CD4-positive, alpha-beta T cell treated with Interleukin-6 at 100 ng/mL for 8 hours (primary cell): ENCODE measurements around the gene NFATC4.
A peak's percentile ranks its signal among the peaks of the same experiment; 100 is the strongest.
"Not testable (repeated sequence)": the region's sequence is repeated elsewhere in the genome, so short reads cannot be mapped to it uniquely, and the experiment has no call there.

Source experiments
- DNase-seq: peaks from one replicate; pipeline ENCODE4 v3.0.0-alpha.2; 2020; ENCODE audit warnings: mixed read lengths, low spot score

The NFATC4 gene

DNA sequence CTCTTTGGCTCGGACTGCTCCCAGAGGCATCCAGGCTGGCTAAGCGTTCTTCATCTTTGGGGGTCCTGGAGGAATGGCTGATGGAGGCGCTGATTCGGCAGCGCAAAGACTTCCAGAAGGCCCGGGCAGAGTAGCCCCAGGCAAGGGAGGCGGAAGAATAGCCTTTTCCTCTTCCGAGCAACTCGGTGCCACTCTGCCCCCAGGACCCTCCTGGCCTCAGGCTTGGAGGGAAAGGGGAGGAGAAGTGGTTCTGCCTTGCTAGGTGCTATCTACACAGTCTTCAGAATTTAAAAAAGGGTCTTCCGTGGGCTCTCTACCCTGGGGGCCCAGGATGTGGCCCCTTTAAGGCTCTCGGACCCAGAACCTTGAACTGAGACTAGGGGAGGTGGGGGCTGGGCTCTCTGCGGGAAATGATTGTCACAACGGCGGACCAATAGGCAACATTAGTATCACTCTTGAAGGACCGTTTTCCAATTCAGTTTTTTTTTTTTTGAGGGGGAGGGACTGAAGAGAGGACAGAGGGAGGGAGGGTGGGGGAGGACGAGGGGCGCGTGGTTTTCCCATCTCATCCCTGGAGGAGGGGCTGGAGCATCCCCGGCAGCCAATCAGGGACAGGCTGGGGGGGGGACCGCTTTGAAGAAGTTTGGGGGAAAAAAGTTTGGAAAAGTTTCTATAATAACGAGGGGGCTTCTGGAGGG is at the start of gene NFATC4:
NFATC4 (plus strand) TSS at position 671 of the 698 bp plus-strand sequence. CDS start 157 bp downstream, outside the sequence.
- no peak for DNase-seq

DNA sequence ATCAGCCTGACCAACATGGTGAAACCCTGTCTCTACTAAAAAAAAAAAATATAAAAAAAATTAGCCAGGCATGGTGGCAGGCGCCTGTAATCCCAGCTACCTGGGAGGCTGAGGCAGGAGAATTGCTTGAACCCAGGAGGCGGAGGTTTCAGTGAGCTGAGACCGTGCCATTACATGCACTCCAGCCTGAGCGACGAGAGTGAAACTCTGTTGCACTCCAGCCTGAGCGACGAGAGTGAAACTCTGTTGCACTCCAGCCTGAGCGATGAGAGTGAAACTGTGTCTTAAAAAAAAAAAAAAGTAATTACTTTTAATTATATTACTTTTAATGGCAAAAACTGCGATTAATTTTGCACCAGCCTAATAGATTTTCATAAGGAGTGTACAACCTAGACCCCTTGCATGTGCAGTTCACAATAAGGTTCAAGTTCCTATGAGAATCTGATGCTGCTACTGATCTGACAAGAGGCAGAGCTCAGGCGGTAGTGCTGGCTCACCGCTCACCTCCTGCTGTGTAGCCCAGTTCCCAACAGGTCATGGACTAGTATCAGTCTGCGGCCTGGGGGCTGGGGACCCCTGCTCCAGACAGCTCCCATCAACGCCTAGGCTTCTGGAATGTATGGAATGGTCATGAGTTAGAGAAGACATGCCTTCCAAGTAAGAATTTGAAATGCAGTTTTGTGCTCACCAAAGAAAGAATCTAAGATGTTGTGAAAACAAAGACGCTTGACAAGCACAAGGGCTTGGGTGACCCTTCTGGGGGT is 46.6 kb upstream of the NFATC4 start:
- DNase-seq, result no peak

DNA sequence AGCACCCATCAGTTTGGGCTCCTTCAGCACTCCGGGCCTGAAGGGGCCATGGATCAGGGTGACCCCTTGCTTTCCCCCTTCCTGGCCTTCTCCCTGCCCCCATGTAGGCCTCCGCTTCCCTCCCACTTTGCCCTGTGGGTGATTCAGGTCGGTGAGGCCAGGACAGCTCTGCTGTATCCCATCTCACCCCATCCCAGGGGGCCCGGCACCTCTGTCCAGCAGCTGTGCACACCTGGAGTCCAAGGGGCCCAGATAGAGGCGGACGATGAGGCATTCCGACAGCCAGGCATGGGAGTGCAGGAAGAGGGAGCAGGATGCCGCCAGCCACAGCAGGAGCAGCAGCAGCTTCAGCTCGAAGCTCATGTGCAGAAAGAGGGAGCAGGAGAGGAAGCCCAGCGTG is 45.3 kb upstream of the NFATC4 start:
- DNase-seq, result no peak

DNA sequence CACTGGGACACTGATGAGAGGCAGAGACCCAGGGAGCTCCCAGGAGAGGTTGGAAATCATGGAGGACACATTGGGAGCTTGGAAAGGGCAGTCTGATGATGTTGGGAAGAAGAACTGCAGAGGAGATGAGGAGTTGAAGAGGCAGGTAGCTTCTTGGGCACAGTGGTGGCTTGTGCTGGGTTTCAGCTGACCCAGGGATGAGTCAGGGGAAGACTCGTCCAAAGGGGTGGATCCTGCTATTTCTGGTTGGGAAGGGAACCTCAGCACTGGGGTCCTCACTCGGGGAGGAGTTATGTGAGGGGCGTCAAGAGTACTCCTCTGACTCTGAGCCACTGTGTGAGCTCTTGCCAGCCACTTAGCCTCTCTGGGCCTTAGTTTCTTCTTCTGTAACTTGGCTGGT is 44.6 kb upstream of the NFATC4 start:
- no peak for DNase-seq

DNA sequence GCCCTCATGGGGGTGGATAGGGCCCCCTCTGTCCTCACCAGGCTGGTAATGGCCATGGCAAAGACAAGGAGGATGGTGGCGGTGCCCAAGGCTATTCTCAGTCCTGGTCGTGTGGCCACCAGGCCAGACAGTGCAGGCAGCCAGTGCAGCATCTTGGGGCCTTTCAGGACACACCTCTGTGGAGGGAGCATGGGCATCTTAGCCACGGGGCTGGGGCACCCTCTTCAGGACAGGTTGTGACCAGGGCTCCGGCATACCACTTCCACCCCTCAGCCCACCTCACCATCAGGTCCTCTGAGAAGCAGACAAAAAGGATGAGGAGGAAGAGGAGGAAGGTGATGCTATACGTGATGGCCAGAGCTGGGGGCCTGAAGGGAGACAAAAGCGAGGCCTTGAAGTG is 44.0 kb upstream of the NFATC4 start:
- DNase-seq, result no peak

DNA sequence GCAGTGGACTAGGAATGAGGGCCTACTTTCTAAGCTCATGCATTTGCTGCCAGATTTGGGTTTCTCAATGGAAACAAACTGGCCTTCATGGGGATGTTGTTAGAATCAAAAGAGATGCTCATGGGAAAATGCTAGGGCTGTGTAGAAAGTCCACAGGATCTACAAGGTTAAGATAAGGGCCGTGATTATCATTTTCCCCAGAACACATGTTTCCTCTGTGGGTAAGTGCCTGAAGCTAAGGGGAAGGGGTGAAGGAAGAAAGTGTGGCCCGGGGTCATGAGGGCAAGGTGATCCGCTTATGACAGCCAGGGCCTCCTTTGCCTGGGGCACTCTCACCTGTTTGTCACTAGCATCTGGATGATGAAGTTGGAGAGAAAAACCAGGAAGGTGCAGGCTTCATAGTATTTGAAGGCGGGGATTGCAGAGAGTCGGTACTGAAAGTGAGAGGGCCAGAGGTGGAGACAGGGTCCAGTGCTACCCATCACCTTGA is 42.9 kb upstream of the NFATC4 start:
- DNase-seq, result no peak

DNA sequence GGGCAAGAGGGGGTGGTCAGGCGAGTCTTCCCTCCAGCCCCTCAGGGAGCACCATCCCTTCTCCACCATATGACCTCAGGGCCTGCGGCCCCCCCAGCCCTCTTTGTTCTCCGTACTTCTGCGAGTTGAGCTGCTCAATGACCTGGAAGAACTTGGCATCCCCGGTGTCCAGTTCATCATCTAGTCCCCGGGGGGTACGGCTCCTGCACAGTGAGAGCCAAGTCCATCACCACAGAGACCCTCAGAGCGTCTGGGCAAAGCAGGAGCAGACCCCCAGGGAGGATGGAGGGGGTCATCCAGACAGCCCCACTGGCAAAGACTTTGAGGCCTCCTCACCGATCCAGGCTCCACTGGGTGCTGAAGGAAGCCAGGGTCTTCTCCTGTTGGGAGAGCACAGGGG is 42.0 kb upstream of the NFATC4 start:
- DNase-seq, result no peak

DNA sequence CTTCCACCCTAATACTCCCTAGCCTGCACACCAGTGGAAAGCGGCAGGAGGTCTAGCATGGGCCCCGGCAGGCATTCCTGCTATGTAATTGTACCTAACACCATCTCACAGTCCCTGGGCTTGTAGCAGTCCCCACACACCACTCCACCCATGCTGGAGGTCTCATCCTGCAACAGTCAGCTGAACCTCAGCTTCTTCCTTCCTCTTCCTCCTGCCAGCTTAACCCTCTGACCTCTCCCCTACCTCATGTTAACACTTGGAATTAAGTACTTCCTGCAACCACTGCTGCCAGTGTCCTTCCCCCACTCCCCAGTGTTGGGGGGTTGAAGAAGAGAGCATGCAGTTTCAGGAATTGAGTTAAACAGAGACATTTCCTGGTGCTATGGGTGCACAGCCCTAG is 40.7 kb upstream of the NFATC4 start:
- DNase-seq, result no peak

DNA sequence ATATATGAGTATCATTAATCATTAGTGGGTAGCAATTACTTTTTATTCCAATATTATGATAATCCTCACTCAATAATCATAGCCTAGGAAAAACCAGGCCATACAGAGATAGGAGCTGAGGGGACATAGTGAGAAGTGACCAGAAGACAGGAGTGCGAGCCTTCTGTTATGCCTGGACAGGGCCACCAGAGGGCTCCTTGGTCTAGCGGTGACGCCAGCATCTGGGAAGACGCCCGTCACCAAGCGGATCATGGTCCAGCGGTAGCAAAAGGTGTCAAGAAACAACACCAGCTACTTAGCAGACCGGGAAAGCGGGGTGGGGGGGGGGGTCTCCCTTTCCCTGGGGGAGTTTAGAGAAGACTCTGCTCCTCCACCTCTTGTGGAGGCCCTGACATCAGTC is 40.1 kb upstream of the NFATC4 start:
- DNase-seq, result not testable (repeated sequence)

DNA sequence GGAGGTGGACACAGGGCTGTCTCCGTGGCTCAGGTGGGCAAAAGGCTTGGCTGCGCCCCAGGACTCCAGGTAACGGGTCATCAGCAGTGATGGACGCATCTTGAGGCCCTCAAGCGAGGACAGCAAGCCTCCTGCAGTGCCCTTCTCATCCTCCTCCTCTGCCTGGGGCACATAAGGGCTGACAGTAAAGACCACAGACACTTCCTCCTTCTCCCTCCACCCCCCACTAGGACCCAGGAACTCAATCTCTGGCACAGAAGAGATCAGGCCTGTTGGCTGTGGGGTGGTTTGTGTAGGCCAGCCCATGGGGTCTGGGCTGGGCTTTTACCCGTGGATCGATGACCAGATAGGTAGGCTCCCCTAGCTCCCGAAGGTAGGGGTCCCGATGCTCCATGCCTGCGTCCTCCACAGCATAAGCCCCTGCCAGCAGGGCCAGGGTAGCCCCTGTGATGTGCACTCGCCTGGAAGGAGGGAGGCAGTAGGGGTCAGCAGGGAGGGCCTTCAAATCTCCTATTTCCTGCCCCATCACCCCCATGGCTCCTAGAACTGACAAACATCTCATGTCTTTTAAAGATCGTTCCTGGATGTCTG is 38.8 kb upstream of the NFATC4 start:
- no peak for DNase-seq

DNA sequence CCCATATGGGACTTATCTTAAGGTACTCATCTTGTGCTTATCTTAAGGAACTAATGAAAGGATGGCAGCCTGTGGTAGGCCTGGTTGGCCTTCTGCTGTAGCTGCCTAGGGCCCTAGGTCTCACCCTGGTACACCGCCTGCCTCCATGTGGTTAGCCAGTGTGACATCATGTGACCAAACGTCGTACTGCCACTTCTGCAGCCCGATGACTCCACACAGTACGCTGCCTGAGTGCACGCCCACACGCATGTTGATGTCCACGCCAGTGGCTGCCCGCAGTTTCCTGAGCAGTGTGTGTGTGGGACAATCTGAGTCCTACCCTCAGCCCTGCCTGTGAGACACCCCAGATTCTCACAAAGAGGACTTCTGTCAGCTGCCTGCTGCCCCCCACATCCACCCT is 38.2 kb upstream of the NFATC4 start:
- DNase-seq, result peak; percentile 61

DNA sequence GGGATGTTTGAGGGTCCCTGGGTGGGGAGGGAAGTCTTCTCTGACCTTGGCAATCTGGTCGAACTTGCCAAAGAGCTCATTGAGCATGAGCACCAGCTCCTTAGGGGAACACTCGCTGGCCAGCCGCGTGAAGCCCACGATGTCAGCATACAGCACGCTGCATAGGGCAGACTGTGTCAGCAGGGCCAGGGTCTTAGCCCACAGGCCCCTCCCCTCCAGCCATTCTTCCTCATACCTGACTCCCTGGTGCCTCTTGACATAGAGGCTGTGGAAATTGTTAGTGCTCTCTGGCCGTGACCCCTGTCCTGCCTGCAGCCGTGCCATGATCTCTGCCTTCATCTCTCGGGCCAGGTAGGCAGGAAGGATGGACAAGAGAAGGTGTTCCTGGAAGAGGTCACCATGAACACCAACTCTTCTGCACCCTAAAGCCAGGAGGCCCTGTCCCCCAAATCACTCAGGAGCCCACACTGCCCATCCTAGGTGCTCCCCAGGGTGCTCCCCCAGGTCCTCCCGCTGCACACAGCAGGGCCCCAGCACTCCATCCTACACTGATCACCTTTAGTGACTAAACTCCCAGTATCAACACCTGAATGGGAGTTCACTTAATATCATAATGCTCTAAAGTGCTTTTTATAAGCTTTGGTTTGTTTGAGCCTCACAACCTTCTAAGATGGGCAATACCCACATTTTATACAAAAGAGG is 36.9 kb upstream of the NFATC4 start:
- DNase-seq, result no peak

DNA sequence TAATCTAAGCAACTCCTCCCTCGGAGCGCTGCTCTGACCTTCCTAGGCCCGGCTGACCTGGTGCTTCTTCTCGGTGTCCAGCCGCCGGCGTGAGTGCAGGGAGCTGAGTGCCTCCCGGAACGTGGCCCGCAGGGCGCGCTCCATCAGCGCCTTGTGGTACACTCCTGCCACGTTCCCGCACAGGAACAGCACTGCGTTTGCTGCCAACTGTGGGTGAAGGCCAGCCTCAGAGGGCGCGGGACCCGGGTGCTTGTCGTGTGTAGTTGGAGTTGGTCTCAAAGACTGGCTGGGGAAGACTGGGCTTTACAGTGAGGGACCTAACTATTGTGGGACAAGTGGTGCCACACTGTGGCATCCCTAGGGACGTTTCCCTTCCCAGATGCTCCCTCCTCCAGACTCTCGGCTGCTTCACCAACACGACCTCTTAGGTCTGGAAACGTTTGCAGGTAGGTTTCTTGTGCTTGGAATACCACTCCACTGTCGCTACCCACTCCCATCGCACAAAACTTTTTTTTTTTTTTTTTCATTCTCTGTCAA is 36.2 kb upstream of the NFATC4 start:
- no peak for DNase-seq

DNA sequence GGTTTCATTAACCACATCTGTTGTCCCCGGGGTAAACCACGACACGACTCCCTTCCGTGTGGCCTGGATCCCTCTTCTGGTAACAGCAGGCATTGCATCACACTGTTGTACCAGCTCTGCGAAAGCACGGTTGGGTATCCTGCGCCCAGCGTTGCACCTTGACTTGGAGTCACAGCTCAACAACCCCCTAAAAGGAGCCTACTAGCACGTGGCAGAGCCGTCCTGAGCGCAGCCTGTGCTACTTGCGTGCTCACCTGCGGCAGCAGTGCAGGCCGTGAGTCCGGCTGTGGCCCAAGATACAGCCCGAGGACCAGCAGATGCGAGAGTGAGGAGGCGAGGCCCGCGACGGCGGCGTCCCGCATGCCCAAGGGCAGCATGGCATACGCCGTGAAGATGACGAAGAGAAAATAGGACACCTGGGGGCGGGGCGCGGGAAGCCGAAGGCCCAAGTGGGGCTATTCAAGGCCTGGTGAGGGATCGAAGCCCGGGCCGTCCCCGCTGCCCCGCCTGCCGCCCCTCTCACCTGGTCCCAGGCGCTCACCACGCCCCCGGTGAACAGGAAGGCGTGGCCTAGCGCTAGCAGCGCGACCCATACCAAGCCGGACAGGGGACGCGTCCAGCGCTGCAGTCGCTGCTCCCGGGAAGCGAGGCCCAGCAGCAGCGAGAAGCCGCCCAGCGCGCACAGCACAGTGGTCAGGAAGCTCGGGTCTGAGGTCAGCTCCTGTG is 35.6 kb upstream of the NFATC4 start:
- DNase-seq, result peak; percentile 92

DNA sequence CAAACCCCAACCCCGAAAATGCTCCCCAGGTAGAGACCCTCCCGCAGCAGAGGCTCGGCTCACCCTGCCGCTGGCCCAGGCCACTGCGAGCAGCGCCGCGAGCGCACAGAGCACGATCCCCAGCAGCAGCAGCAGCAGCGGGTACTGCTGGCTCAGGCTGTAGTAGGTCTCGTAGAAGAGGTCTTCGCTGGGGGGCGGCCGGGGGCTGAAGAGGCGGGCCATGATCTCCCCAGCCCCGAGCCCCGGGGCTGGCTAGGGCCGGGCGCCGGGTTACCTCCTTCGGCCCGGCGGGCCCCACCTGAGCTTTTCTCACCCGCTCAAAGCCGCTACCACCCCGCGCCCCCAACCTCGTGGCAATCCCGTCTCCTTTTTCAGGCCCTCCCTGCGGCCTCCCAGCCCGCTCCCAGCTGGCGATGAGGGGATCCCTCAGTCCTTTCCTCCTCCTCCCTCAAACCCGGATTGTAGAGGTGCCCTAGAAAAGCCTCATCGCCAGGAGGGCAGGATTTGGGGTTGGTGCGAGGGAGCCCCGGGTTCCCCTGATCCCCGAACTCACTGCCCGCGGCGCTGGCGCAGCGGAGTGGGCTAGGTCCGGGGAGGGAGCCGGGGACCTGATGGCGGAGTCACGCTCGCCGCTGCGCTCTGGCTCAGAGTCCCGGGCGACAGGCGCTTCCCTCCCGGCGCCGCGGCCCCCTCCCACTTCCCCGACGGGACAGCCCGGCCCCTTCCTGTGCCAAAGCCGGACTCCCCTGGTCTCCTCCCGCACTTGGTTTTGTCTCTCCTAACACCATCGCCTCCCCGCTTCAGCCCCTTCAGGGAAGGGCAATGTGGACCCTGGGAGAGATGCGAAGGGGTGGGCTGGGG is 33.3 kb upstream of the NFATC4 start, which contains the start of gene ADCY4:
ADCY4 (minus strand) TSS at position 641 of the 861 bp plus-strand sequence; CDS start at position 222, 419 bp downstream.
- no peak for DNase-seq

DNA sequence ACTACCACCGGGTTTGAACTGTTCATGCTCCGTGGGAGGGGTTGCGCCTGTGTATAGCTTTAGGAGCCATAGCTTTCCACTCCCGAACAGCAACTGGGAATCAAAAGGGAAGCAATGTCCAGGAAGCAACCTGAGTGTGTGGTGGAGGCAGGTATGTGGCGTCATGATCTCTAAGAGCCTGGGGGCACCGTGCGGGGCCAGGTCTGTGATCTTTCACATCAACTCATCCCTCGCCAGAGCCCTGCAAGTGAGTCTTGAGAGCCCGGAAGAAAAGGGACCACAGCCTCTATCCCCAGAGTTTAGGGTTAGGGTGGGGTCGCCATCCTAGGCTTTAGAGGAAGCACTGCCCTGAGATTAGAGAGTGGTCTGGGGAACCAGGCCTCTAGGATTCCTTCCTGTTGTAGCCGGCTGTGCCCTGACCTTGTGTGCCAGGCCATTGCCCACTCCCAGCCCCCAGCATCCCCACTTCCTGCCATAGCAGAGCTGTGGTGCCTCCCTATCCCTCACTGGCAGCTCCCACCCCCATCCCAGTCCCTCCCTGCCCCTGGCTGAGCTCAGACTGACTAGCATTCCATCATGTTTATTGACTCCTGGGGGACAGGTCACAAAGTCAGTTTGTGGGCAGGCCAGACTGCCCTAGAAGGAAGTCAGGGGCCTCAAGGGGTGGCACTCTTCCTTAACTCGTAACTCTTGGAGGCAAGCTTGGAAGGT is 32.4 kb upstream of the NFATC4 start:
- DNase-seq, result no peak

DNA sequence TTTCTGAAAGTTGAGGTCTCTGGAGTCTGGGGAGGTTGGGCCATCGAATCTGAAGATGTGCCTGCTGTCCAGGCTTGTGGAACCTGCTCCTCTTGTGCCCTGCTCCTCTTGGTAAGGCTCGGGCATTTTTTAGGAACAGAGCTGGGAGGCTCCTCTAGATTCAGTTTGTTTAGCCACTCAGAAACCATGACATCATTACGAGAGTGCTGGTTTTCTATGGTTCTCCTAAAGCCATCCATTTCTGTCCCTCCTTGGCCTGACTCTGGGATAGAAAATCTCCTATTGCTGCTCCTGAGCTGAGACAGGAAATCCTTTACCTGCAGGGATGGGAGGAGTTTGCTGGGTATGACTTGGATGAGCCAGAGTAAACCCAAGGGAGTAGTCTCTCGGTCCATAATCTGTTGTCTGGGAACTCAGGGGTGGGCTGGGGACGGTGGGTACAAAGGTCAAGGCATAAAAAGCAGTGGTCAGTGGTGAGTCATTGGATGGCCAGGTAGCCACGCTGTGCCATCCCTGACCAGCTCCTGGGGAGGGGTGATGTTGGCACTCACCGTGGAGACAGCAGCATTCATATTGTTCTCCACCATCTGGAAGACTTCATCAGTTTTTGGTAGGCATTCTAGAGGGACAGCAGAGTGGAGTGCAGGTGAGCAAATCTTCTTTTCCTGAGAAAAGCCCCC is 30.7 kb upstream of the NFATC4 start:
- no peak for DNase-seq

DNA sequence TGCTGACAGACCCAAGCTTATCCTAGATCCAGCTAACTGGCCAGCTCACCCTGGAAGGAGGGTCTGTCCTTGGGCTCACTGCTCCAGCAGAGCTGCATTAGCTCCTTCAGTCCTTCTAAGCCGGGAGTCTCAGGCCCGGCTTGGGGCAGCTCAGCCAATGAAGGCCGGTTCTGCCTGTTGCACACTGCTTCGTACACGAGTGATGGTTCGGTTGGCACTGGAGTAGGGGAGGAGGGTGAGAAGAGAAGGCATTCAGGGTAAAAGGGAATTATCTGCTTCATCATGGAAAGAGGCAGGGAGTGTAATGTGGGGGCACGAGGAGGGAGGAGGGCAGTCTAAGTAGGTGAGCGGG is 30.2 kb upstream of the NFATC4 start:
- no peak for DNase-seq

DNA sequence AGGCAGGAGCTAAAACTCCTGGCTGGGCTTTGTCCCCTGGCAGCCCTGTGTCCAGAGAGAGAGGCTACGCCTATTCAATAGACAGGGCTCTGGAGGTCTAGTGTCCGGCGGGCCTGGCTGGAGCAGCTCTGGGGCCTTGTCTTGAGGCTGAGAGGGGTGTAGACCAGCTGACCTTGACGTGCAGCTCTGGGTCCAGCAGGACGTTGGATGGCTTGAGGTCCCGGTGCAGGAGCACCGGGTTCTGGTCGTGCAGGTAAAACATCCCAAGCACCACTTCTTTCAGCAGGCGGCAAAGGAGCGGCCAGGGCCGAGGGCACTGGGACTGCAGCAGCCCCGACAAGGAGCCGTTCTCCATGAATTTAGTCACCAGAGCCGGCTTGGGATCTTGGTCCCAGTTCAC is 29.1 kb upstream of the NFATC4 start:
- DNase-seq, result no peak
